ENCODE data around the gene FAM83D.

Gene FAM83D, protein sequence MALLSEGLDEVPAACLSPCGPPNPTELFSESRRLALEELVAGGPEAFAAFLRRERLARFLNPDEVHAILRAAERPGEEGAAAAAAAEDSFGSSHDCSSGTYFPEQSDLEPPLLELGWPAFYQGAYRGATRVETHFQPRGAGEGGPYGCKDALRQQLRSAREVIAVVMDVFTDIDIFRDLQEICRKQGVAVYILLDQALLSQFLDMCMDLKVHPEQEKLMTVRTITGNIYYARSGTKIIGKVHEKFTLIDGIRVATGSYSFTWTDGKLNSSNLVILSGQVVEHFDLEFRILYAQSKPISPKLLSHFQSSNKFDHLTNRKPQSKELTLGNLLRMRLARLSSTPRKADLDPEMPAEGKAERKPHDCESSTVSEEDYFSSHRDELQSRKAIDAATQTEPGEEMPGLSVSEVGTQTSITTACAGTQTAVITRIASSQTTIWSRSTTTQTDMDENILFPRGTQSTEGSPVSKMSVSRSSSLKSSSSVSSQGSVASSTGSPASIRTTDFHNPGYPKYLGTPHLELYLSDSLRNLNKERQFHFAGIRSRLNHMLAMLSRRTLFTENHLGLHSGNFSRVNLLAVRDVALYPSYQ

DNA sequence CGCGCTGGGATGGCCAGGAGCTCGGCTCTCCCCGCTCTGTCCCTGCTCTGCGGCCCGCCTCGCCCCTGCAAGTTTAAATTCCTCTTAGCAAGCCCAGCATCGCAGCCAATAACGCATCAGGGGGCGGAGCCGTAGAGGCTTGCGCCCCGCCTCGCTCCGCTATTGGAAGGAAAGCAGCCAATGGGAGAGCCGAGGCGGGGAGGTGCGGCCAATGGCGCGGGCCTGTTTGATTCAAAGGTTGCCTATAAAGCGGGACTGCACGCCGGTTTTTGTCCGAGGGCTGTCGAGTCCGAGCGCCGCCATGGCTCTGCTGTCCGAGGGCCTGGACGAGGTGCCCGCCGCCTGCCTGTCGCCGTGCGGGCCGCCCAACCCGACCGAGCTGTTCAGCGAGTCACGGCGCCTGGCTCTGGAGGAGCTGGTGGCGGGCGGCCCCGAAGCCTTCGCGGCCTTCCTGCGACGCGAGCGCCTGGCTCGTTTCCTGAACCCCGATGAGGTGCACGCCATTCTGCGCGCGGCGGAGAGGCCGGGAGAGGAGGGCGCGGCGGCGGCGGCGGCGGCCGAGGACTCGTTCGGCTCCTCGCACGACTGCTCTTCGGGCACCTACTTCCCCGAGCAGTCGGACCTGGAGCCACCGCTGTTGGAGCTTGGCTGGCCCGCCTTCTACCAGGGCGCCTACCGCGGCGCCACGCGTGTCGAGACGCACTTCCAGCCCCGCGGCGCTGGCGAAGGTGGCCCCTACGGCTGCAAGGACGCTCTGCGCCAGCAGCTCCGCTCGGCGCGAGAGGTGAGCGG is at the start of gene FAM83D:
FAM83D (plus strand) TSS at position 276 of the 792 bp plus-strand sequence; CDS start at position 302, 26 bp downstream.
- peak; percentile 77 to 92 (median 82) for DNase-seq

DNA sequence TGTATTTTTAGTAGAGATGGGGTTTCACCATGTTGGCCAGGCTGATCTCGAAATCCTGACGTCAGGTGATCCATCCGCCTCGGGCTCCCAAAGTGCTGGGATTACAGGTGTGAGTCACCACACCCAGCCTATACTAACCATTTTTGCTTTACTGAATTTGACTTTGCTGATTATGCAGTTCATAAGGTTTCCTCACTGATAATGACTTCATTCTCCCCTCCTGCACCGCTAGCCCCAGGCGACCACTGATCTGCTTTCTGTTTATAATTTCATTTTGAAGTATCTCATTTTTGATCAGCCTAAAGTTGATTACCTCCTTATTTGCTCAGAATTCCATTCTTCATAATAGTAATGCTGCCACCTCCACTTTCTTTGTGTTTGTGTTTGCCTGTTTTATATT is 48.7 kb upstream of the FAM83D start:
- no peak for DNase-seq

DNA sequence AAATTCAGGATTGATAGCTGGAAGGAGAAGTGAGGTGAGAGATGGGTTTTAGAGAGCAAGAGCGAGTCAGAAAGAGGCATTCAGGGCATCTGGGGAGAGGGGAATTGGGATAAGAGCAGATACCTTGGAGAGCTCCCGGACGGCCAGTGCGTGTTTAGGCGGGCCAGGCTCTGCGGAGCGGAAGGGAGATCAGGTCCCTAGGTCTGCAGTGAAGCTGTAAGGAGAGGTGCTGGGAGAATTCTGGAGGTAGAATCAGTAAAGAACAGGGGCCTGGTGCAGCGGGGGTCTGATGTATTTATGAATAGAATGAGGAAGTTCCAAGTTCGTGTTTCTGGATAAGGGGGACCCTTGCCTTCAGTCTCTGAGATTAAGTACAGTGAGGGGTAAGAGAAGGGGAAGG is 47.4 kb upstream of the FAM83D start:
- no peak for DNase-seq

DNA sequence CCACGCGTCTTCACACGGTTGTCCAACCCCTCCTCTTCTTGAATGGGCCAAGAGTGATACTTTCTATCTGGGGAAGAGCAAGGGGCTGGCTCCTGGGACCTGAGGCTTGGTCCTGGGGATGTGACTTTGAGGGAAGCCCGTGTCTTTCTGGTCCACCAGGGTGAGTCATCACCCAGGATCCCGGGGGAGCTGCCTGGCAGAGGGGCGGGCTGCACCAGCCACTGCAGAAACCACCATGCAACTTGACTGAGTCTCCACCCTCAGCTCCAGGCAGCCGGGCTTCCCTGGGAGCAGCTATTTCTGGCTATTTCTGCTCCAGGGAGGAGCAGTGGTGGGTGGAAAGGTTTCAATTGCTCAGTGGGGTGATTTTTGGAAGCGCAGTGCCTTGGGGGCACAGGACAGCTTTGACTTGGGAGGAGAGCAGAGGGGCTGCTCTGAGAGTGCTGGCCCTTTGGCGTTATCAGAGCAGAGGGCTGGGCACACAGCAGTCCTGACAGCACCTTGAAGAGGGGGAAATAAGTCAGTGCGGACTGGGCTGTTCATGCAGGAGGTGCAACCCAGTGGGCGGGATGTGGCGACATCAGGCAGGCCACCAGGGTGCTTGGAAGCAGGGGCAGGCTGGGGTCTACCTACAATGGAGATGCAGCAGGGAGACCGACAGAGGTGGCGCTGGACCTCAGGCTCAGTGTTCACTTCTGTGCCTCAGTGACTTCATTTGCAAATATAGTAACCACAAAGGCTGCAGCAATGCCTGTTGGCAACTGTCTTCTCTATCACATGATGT is 45.1 kb upstream of the FAM83D start:
- DNase-seq: no peak

DNA sequence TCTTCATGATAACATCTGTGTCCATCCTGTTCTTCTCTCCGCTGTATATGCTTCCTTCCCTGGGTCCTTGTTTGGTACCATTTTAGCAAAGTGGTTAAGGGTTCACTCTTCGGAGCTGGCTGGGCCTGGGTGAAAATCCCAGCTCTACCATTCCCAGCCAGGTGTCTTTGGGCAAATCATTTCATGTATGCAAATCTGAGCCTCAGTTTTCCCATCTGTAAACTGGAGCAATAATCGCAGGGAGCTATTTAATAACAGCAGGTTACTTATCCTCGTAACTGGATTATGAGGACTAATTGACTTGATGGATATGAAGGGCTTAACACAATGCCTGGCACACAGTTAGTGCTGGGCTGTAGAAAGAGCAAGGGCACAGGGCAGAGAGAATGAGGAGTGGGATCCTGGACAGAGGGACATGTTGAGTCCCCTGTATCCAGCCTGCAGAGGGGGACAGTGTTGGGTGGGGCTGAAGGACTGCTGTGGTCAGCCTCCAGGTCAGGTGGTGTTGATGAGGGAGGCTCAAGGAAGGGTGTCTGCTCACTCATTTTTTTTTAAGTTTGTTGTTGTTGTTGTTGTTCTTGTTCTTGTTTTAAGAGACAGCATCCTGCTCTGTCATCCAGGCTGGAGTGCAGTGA is 44.3 kb upstream of the FAM83D start:
- DNase-seq: no peak

DNA sequence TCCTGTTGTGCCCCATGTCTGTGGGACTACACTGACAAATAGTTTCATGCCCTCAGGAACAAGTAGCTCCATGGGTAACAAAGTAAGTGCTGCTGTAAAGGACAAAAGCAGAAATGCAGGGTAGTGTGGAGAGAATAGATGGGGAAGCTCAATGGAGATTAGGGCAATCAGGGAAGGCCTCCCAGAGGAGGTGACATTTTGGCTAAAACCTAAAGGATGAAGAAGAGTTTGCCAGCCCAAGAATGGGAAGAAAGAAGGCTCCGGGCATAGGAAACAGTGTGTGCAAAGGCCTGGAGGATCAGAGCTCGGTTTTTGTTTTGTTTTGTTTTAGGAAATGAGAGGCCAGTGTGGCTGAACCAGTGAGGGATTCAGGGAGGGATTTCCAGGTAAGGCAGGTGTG is 43.6 kb upstream of the FAM83D start:
- DNase-seq: no peak

DNA sequence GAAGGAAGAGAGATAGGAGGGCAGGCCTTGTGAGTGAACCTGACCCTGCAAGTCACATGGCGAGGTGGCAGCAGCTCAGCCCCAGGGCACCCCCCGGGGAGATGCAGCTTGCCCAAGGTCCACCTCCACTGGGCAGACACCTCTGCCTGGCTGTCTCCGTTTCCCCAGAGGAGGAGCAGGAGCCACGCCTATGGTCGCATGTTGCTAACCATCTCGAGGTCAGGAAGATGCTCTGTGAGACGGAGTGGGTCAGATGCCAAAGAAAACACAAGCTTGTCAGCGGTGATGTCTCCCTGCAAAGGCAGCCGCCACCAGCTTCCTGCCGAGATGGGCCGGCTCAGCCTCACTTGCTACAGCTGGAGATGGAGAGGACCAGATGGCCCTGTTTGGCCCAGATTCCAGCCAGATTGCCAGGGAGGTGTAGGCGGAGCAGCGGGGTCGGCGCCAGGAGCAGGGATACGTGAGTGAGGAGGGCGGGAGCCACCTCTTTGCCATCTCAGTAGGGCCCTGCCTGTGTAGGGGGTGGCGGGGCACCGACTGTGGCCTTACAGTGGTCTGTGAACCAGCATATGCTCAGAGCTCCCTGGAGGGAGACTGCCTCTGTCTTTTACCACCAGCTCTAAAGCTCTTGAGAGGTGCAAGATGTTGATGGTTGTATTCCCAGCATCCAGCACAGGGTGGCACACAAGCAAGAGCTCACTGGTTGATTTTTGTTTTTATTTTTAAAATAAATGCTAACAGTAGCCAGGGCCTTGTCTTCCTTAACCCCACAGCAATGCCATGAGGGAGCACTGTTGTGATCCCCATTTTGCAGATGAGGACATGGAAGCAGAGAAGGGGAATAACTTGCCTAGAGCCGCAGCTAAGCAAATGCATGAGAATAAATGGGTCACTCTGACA is 42.9 kb upstream of the FAM83D start:
- DNase-seq: no peak

DNA sequence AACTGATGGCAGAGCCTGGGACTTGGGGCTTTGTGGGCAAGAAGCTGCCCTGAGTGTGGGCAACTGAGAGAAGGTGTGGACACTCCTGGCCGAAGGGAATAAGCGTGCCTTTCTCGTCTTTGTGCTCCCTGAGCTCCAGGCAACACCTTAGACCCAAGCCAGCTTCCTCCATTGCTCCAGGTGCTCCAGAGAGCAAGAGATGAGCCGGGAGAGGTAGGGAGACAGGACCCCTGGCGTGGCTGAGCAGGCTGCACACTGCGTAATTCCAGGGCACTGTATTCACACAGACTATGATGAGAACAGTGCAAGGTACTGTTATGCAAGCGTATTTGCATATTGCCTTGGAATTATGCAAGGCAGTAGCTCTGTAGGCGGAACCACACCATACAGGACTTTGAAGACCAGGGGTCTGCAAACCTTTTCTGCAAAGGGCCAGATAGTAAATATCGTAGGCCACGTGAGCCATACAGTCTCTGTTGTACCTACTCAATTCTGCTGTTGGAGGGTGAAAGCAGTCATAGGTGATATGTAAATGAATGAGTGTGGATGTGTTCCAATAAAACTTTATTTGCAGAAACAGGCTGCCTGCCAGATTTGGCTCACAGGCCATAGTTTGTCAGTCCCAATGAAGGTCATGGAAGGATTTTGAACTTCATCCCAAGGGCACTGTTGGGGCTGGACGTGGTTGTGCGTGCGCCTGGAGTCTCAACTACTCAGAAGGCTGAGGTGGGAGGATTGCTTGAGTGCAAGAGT is 42.1 kb upstream of the FAM83D start:
- no peak for DNase-seq

DNA sequence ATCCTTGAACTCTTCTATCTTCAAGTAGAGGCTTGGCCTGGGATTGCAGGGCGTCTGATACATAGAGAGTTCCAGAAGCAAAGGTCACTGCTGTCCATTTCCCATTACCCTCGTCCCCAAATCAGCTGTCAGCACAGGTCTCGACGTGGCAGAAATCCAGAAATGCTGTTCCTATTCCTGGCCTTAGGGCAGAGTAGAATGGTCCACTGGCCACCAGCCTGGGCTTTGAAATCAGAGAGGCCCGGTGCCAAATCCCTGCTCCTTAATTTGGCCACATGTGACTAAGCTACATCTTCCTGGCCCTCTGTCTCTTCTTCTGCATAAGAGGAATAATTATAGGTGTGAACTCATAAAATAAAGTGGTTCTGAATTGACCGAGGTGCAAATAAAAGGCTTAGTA is 40.9 kb upstream of the FAM83D start:
- no peak for DNase-seq

DNA sequence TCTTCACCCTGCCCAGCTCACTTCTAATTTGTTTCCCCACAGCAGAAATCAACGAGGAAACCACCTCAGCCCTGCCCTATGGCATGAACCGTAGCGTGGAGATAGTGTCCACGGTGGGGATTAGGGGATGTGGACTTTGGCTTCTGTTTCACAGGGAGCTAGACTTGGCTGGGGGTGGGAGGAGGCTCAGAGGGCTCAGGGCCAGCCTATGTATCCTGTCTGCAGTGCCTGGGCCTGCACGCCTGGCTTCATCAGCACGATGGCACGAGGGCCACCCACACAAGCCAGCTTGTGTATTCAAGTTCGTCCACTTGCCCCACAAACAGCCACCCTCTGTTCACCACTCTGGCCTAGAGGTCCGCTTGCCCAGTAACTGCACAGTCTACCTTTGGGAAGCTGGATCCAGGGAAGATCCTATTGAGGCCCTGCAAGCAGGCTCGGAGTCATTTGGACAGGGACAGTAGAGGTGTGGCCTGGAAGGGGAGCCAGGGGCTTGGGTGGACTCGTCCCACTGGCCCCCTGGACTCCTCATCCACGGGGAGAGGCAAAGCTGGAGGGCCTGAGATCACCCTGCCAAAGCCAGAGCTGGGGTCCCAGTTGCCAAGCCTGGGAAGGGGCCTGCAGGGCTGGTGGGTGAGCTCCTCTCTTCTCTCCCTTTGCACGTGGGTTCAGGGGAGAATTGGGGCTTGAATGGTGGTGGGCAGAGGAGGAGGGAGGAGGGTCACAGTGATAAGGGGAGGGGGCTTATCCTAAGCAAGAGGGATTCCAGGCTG is 38.0 kb upstream of the FAM83D start:
- DNase-seq: no peak

DNA sequence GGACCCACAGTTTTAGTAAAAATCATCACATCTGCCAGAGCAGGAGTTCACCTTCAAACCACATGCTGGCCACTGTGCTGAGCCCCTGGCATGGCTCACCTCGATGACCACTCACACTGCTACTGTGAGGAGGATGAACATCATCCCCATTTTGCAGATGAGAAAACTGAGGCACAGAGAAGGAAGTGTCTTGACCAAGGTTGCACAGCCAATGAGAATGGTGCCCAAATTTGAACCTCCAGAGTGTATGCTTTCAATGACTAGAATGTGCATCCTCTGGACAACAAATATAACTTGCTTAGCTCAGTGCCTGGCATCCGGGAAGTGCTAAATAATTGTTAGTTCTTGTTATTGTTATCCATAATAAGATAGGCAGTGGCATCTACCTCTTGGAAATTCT is 37.2 kb upstream of the FAM83D start:
- DNase-seq: no peak

DNA sequence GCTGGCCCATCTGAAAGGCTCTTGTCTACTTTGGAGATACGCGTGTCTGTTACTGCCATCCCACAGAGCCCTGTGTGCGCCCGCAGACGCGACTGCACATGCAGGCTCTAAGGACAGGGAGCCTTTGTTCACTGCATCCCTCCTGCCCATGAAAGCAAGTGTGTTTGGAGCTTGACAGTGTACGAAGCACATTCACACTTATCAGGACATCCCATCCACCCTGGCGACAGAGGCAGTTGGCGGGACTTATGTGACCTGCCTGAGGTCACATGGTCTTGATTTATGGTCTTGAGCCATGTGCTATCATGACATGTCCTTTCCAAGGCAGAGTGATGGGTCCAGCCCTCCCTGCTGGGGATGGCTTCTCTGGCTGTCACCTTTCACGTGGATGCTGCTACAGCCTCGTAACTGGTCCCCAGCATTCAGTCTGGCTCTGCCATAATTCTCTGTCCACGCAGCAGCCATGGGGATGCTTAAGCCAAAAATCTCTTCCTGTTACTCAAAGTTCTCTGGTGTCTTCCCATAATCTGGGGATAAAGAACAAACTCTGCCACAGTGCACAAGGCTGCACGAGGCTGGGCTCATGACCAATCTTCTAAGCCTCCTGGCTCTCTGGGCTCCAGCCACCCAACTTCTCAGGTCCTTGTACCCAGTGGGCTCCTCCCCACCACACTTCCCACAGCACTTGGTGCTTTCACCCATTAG is 36.3 kb upstream of the FAM83D start:
- no peak for DNase-seq

DNA sequence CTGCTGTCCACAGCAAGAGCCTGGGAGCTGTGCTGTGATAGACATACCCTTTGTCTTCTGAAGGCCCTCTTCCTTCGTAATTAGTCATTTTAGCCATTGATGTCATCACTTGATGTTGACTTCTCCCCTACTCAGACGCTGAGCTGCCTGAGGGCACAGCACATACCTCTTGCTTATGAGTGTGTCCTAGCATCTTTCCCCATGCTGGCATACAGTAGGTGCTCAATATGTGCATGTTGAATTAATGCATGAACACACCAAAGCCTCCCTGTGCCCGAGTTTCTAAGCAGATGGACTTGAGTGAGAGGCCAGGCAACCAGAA is 35.8 kb upstream of the FAM83D start:
- DNase-seq: no peak

DNA sequence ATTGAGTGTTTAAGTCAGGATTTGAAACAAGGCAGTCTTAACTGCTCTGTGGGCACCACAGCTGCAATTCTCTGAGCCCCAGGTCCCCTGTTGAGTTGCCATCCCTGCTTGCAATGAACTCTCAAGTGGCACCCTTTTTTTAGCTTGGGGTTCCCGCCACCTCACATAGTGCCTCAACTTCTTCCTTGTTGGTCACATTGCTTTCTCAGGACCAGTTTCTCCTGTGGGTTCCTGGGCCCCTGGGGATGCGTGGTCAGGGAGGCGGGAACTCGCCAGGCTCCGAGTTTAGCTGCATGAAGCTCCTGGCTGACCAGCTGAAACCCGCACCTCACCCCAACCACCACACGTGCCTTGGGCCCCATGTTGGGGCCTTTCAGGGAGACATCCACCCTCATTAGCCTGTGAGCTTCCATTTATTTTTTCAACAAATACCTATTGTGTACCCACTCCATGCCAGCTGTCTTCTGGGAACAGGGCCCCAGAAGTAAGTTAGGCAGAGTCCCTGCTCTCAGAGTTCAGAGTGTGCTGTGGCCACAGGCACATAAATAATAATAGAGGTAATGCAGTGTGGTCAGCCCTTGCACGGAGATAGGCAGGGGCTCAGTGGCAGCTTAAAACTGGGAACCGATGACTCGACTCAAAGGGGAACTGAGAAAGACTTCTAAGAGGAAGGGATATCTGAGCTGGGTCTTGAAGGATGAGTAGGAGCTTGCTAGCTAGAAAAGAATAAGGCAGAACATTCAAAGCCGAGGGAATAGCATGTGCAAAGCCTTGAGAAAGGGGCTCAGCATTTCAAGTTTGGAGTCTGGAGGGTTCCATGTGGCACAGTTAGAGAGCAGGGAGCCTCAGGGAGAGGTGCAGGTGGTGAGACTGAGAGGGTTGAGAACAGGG is 33.9 kb upstream of the FAM83D start:
- DNase-seq: no peak

DNA sequence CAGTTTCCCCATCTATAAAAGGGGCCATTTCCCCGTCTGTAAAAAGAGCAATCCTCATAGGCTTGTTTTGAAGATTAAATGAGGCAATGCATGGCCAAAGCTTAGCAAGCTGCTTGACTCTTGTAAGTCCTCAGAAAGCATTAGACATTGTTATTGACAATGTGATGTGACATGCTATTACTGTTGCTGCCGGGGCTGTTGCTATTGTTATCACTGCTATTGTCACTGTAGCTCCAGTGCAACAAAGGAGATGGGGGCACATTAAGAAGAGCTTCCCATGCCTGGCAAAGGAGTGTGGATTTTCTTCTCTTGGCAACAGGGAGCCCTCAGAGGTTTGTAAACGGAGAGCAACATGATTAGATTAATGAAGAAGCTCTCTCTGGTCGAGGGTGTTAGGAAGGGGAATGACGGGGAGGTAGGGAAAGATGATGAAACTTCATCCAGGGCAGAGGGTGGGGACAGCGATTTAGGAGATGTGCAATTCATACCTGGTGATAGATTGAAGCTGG is 33.1 kb upstream of the FAM83D start:
- DNase-seq: no peak

DNA sequence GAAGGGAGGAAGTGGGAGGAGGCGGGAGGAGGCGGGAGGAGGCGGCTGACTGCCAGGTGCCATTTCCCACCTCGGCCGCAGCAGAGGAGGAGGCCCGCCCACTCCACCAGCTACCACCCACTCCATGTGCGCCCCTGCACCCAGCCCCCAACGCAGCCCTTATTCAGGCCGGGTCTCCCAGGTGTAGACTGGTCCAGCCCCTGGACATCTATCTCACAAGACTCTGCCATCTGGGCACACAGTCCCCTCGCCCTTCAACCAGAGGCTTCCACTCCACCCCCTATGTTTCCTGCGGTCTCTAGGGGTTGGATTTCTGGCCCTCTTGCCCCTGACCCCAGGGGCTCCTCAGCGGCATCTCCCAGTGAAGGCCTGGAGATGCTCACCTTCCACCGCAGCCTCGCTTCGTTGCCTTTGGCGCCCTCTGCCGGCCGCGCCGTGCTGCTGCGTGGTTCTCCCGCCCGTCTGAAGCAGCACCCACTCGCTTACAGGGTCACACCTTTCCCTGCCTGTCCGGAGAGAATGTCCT is 32.6 kb upstream of the FAM83D start:
- peak; percentile 59 to 75 (median 62) for DNase-seq

DNA sequence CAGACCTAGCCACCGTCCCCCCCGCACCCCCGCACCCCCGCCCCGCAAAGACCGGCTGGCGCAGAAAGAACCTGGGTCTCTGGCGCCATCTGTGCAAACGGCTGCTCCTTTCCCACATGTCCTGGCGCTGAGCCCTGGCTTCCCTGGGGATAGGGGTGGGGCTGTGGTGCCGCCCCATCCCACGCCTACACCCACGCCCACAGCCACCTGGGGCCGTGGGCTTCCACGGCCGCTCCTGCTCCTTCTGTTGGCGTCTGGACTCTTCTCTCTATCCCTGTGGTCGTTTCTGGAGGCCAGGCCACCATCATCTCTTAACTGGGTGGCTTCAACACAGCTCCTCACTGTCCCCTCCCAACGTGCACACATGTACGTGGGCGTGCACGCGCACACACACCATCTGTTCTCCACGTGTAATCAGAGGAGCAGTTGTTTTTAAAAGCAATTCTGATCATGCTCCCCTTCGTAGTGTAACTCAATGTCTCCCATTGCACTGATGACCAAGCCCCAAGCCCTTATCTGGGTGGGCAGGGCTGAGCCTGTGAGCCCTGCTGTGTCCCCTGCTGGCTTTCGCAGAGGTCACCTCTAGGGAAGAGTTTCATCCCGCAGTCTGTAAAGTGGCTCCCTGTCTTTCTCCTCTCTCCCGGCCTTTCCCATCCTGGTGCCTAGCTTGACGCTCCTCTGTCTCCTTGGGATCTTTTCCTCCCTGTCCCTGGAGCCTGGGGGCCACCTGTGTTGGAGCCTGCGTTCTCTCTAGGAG is 31.9 kb upstream of the FAM83D start:
- no peak for DNase-seq
